DND-41 (cell line): ENCODE results near the gene C11orf98.
A peak's percentile ranks its signal among the peaks of the same experiment; 100 is the strongest.

Source experiments
- ATAC-seq: fragments of 200-7000 bp; cut with Tn5 transposase; 3 replicates; pipeline ENCODE4 v1.9.1; 2021; ENCODE audit warnings: low read depth; ENCODE audit not compliant: insufficient read depth
- DNase-seq: peaks from one replicate; pipeline ENCODE4 v3.0.0-alpha.2; 2020
- H2AFZ ChIP-seq: 2 replicates; pipeline ENCODE4 v1.6.0; 2012; ENCODE audit warnings: low read depth, low read length
- H3K27ac ChIP-seq: 2 replicates; pipeline ENCODE4 v1.5.1; 2012; ENCODE audit warnings: low read length, inconsistent platforms
- H3K27me3 ChIP-seq: fragments of 200-600 bp; sonication (generic); 2 replicates; pipeline ENCODE4 v1.6.0; 2012; ENCODE audit warnings: low read length, mild to moderate bottlenecking, inconsistent platforms; ENCODE audit not compliant: insufficient read depth, poor library complexity
- H3K36me3 ChIP-seq: 2 replicates; pipeline ENCODE4 v1.5.1; 2012; ENCODE audit warnings: low read length, inconsistent platforms; ENCODE audit not compliant: insufficient read depth
- H3K4me1 ChIP-seq: 2 replicates; pipeline ENCODE4 v1.5.1; 2012; ENCODE audit warnings: mild to moderate bottlenecking, low read length; ENCODE audit not compliant: insufficient read depth
- H3K4me2 ChIP-seq: 2 replicates; pipeline ENCODE4 v1.6.0; 2012; ENCODE audit warnings: mild to moderate bottlenecking, moderate library complexity, low read length, inconsistent platforms; ENCODE audit not compliant: insufficient read depth
- H3K4me3 ChIP-seq, 2 experiments: fragments of 200-600 bp in 1 of 2; shearing (Covaris generic) in 1 of 2; 2 replicates each; pipeline ENCODE4 v1.5.1; 2012 to 2016; ENCODE audit warnings: inconsistent platforms in 2 of 2, low read length in 2 of 2, mild to moderate bottlenecking in 2 of 2, low read depth in 1 of 2, moderate library complexity in 1 of 2
- H3K79me2 ChIP-seq: 2 replicates; pipeline ENCODE4 v1.6.0; 2012; ENCODE audit warnings: low read length, inconsistent platforms; ENCODE audit not compliant: insufficient read depth
- H3K9ac ChIP-seq: 2 replicates; pipeline ENCODE4 v1.6.0; 2012; ENCODE audit warnings: low read depth, mild to moderate bottlenecking, inconsistent platforms, low read length, moderate library complexity
- H3K9me3 ChIP-seq: 2 replicates; pipeline ENCODE4 v1.5.1; 2012; ENCODE audit warnings: low read length, moderate library complexity, mild to moderate bottlenecking, inconsistent platforms; ENCODE audit not compliant: insufficient read depth, severe bottlenecking
- H4K20me1 ChIP-seq: 2 replicates; pipeline ENCODE4 v1.6.0; 2012; ENCODE audit warnings: low read length; ENCODE audit not compliant: insufficient read depth
- CTCF ChIP-seq: IDR thresholded peaks from 2 replicates; pipeline ENCODE4 v1.5.1; 2012; ENCODE audit warnings: borderline replicate concordance, low read length, moderate library complexity, mild to moderate bottlenecking; ENCODE audit not compliant: poor library complexity, severe bottlenecking; ENCODE audit errors: extremely low read depth
- EZH2 ChIP-seq: IDR thresholded peaks from 3 replicates; pipeline ENCODE4 v1.6.1; 2012; ENCODE audit warnings: borderline replicate concordance, low read depth, mild to moderate bottlenecking, moderate library complexity, low read length, inconsistent platforms; ENCODE audit not compliant: severe bottlenecking

The C11orf98 gene

DNA sequence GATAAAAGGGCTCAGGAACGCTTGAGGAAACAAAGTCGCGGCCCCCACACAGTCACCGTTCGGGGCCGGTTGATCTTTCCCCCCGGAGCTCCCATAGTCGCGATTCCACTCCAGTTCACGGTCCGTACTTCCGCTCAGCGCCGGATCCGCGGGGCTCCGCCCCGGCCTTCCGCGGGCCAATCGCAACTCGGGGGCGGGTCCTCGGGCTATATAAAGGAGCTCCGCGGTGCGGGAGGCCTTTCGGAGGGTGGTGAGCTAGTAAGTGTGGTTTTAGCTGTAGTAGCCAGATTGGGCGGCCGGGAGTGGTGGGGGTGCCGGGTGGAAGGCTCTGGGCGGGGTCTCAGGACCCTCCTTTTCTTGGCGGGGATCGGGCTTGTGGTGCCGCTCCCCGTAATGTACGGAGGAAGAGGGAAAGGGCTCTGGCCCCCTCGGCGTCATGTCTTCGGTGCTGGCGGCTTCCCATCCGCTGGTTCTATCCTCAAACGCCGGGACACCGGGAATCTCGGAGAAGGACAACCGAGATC lies at the start of gene C11orf98, which contains the start of gene CSKMT:
Gene C11orf98 (minus strand): TSS at position 136 of the 524 bp plus-strand sequence. CDS start 41 bp downstream, at position 95.
Gene CSKMT (plus strand): TSS at position 238 of the 524 bp plus-strand sequence. CDS start 568 bp downstream, outside the sequence.
- peak; percentile 84 for ATAC-seq
- peaks cover 10% of the 10 kb centered on the region for H4K20me1 ChIP-seq
- peaks cover 59% of the 10 kb centered on the region for H3K79me2 ChIP-seq

GRCh38 chr11:62713343-62713742 lies 48.3 kb upstream of the C11orf98 start:
- Histone ChIP-seq H3K4me2 (no peak overlapping the region), H4K20me1 (no peaks in the 10 kb centered on the region), H3K27me3 (no peaks in the 10 kb centered on the region), H3K4me1 (peaks cover 29% of the 10 kb centered on the region), H3K9me3 (no peaks in the 10 kb centered on the region), H3K36me3 (peaks cover 80% of the 10 kb centered on the region), H3K79me2 (peaks cover 49% of the 10 kb centered on the region), H3K27ac (no peak overlapping the region), H3K9ac (no peak overlapping the region), H2AFZ (no peak overlapping the region), H3K4me3 (no peak overlapping the region)
- TF ChIP-seq CTCF = peak; percentile 6
- TF ChIP-seq EZH2 = no peak
- no peak for DNase-seq
- no peak for ATAC-seq

More for the DNA sequence above, at the start of gene C11orf98, which contains the start of gene CSKMT:
- peak within 1 kb of the TSS; percentile 86 for H3K4me2 ChIP-seq
- peaks cover 48% of the 10 kb centered on the region for H3K4me1 ChIP-seq
- peak within 1 kb of the TSS; percentile 77 for H2AFZ ChIP-seq
- peak; percentile 98 for DNase-seq
- H3K9me3 ChIP-seq = no peaks in the 10 kb centered on the region
- peaks cover 40% of the 10 kb centered on the region for H3K36me3 ChIP-seq
- H3K27me3 ChIP-seq = no peaks in the 10 kb centered on the region
- H3K27ac ChIP-seq = peak within 1 kb of the TSS; percentile 89
- TF ChIP-seq CTCF = no peak
- no peak for TF ChIP-seq EZH2
- peak within 1 kb of the TSS; percentile 76 for H3K9ac ChIP-seq
- H3K4me3 ChIP-seq = peak within 1 kb of the TSS; percentile 58 to 72

DNA sequence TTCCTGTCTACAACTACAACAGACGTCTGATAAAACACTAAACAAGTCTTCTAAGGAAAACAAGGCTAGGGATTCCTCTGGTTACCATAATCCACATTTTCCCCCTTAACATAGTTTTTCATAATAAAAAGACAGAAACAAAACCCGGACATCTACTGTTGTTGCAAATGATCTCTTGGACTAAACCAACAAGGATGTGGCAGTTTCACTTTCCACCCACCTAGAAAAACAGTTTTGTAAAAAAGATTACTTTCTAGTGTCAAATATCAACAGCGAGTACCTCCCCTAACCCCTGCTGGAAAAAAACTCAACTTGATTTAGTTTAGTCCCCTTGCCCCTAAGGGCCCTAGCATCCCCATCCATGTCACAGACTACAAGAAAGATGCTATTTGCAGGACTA lies 47.9 kb upstream of the C11orf98 start:
- Histone ChIP-seq H4K20me1 (no peaks in the 10 kb centered on the region), H3K79me2 (peaks cover 49% of the 10 kb centered on the region), H3K4me2 (no peak overlapping the region), H3K9me3 (no peaks in the 10 kb centered on the region), H3K27ac (no peak overlapping the region), H3K27me3 (no peaks in the 10 kb centered on the region), H3K4me1 (peaks cover 32% of the 10 kb centered on the region), H2AFZ (no peak overlapping the region), H3K4me3 (no peak overlapping the region), H3K36me3 (peaks cover 75% of the 10 kb centered on the region), H3K9ac (no peak overlapping the region)
- DNase-seq (no peak), ATAC-seq (no peak)
- TF ChIP-seq EZH2 (no peak), CTCF (no peak)
